Kidney (tissue), 14 donors: ENCODE results near the gene FAM193B. TPM values are rescaled to one million over a fixed set of nuclear protein-coding genes. Genes with fewer than 3 reads are reported as not detected.

Source experiments
- DNase-seq, 5 donors: peaks; one replicate each; pipeline ENCODE4 v3.0.0-alpha.2; 2013 to 2020
- FAIRE-seq: peaks from 2 replicates; lab custom pipeline; 2012; peaks lifted over from hg19 to GRCh38; lab: Jason Lieb, UNC
- H3K27ac ChIP-seq, 2 donors: one replicate each; pipeline ENCODE4 v1.7.0; 2013; ENCODE audit warnings: low read depth in 2 of 2, low read length in 2 of 2, inconsistent platforms in 1 of 2
- H3K27me3 ChIP-seq: one replicate; pipeline ENCODE4 v1.7.1; 2013; ENCODE audit warnings: low read length, inconsistent platforms; ENCODE audit not compliant: control insufficient read depth, insufficient read depth
- H3K36me3 ChIP-seq, 3 donors: one replicate each; pipeline versions ENCODE4 v1.7.0 to v1.7.1; 2013; ENCODE audit warnings: low read length in 3 of 3, control low read depth in 1 of 3, inconsistent platforms in 1 of 3; ENCODE audit not compliant: insufficient read depth in 3 of 3, control insufficient read depth in 2 of 3
- H3K4me1 ChIP-seq, 3 donors: one replicate each; pipeline versions ENCODE4 v1.7.0 to v1.7.1; 2013; ENCODE audit warnings: low read length in 3 of 3, inconsistent platforms in 1 of 3, low read depth in 1 of 3; ENCODE audit not compliant: control insufficient read depth in 2 of 3, insufficient read depth in 2 of 3
- H3K4me3 ChIP-seq, 3 donors: one replicate each; pipeline versions ENCODE4 v1.7.0 to v1.8.1; 2013; ENCODE audit warnings: low read length in 3 of 3, control low read depth in 1 of 3, inconsistent platforms in 1 of 3
- H3K9ac ChIP-seq, 3 donors: one replicate each; pipeline versions ENCODE4 v1.7.0 to v1.7.1; 2013; ENCODE audit warnings: low read length in 3 of 3, control low read depth in 1 of 3, inconsistent platforms in 1 of 3
- H3K9me3 ChIP-seq, 3 donors: one replicate each; pipeline versions ENCODE4 v1.7.0 to v1.7.1; 2013; ENCODE audit warnings: low read length in 3 of 3, control low read depth in 1 of 3, inconsistent platforms in 1 of 3; ENCODE audit not compliant: control insufficient read depth in 2 of 3, insufficient read depth in 1 of 3
- CTCF ChIP-seq: IDR thresholded peaks from 3 replicates; pipeline ENCODE4 v1.5.1; 2012; ENCODE audit warnings: mild to moderate bottlenecking, moderate library complexity, borderline replicate concordance; ENCODE audit not compliant: insufficient read depth; ENCODE audit errors: extremely low read depth
- intact Hi-C: fragments of 100-400 bp; cut with DNase I; formaldehyde crosslinking; loops from one replicate; pipeline ENCODE4 v1.11.1; 2022
- polyA plus RNA-seq: library from polyadenylated mRNA; stranded (reverse); fragments of 350-450 nt; fragmentation: Illumina TruSeq; extraction: RNeasy Lipid Tissue Mini Kit (QIAGEN cat#74804); gene quantifications from one replicate; pipeline ENCODE4 v1.2.3, GENCODE V29; 2014; ENCODE audit warnings: low read depth, low replicate concordance; ENCODE audit not compliant: insufficient read depth
- total RNA-seq: library from RNA; stranded (reverse); fragmentation: NEBNext Ultra II Directional; extraction: Animal tissue kit (Norgen Biotek cat#: 25700); gene quantifications from one replicate; pipeline ENCODE4 v1.2.1, GENCODE V29; 2021
- donor health status: control.
- donor health status: control.
- donor health status: control.
- donor health status: control.
- donor health status: control.
- donor health status: DM: yes; HTN: yes; CAD: no.
- donor health status: Normal renal cell carcinoma (clear cell type).

The FAM193B gene
- total and polyA plus RNA-seq, 2 donors from 2014 or later = 61.0 to 77.8 TPM

DNA sequence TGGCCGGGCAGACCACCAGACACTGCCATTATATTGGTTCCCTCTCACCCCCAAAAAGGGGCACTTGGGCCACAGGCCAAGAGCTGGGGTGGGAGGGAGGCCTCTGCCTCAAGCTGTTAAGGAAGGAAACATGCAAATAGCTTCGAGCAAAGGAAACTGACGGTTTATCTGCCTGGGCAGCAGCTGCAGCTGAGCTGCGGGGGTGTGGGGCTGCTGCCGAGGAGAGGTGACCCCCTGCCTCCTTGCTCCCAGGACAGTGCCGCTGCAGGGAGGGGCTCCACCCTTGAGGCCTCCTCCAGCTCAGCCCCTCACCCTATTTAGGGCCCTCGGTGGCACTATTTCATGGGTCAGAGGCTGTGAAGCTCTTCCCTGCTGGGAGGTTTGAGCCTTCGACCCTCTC, 45.5 kb downstream of the FAM193B start:
- H3K4me3 ChIP-seq = no peak overlapping the region
- FAIRE-seq (no peak), DNase-seq (peak in 1 of 5 donors; percentile 65)
- H3K9me3 ChIP-seq = no peaks in the 10 kb centered on the region
- H3K27ac ChIP-seq = no peak overlapping the region
- H3K27me3 ChIP-seq = no peaks in the 10 kb centered on the region
- no peaks in the 10 kb centered on the region for H3K4me1 ChIP-seq
- no peak overlapping the region for H3K9ac ChIP-seq
- no peak for TF ChIP-seq CTCF
- intact Hi-C loops = no loop called here
- H3K36me3 ChIP-seq = peaks cover 0 to 16% (median 11%) of the 10 kb centered on the region in 3 donors

DNA sequence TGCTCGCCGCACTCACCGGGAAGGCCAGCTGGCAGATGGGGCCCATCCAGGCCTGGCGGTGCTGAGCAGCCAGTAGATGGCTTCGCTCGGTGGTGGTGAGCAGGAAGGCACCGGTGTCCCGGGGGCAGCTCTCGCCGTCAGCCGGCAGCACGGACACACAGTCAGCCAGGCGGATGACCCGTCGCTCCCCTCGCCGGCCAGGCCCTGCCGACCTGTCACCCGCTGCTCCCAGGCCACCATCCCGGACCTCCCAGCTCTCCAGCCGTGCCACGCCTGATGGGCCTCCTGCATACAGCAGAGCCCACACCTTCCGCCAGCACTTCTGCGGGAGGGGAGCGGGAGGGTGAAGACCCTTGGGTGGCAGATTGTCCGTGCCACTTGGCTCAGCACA, 46.1 kb downstream of the FAM193B start:
- TF ChIP-seq CTCF = no peak
- Histone ChIP-seq H3K27ac (no peak overlapping the region), H3K4me1 (no peaks in the 10 kb centered on the region), H3K4me3 (no peak overlapping the region), H3K9ac (no peak overlapping the region), H3K27me3 (no peaks in the 10 kb centered on the region), H3K36me3 (peaks cover 0 to 16% (median 11%) of the 10 kb centered on the region in 3 donors), H3K9me3 (no peaks in the 10 kb centered on the region)
- FAIRE-seq = no peak
- intact Hi-C loops = no loop called here
- no peak for DNase-seq

DNA sequence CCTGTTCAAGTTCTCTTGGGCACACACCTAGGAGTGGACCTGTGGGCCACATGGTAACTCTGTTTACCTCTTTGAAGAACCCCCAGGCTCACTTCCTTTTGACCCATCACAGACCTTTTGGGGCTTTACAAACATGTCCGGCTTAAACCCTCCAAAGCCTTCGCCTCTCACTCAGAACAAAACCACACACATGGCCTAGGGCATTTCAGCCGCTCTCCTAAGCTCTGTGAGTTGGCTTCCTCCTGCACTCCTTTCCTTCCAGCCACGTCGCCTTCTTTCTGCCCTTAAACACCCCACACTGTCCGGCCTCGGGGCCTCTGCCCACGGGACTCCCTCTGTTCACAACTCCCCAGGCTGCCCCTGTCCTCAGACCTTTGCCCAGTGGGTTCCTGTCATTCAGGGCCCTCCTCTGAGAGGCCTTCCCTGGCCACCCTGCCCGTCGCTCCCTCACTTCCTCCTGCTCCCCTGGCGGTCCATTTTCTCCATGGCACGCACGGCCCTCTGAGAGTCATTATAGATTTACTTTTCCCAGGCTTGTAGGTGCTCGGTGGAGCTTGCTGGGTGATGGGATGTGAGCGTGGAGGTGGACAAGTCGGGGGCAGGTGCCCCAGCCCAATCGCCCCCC, 46.7 kb downstream of the FAM193B start:
- Histone ChIP-seq H3K27me3 (no peaks in the 10 kb centered on the region), H3K4me1 (no peaks in the 10 kb centered on the region), H3K9ac (no peak overlapping the region), H3K36me3 (peaks cover 0 to 12% (median 9%) of the 10 kb centered on the region in 3 donors), H3K4me3 (no peak overlapping the region), H3K27ac (no peak overlapping the region), H3K9me3 (no peaks in the 10 kb centered on the region)
- intact Hi-C loops = no loop called here
- no peak for DNase-seq
- TF ChIP-seq CTCF = no peak
- FAIRE-seq = no peak

DNA sequence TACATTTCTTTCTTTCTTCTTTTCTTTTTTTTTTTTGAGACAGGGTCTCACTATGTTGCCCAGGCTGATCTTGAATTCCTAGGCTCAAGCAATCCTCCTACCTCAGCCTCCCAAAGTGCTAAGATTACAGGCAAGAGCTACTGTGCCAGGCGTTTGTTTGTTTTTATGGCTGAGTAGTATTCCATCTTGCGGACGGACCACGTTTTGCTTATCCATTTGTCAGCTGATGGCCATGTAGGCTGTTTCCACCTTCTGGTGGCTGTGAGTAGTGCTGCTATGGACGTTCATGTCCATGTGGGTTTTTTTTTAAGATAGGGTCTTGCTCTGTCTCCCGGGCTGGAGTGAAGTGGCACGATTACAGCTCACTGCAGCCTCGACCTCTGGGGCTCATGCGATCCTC, 47.2 kb downstream of the FAM193B start:
- no peak overlapping the region for H3K27ac ChIP-seq
- H3K36me3 ChIP-seq = peaks cover 0 to 7% (median 5%) of the 10 kb centered on the region in 3 donors
- intact Hi-C loops = no loop called here
- no peaks in the 10 kb centered on the region for H3K9me3 ChIP-seq
- FAIRE-seq (no peak), DNase-seq (no peak)
- H3K4me3 ChIP-seq = no peak overlapping the region
- H3K27me3 ChIP-seq = no peaks in the 10 kb centered on the region
- TF ChIP-seq CTCF = no peak
- no peaks in the 10 kb centered on the region for H3K4me1 ChIP-seq
- H3K9ac ChIP-seq = no peak overlapping the region
